HUES6 (cell line): ENCODE measurements around the gene LCAT.

Source experiments
- H3K27ac ChIP-seq: 2 replicates; pipeline ENCODE4 v1.7.0; 2013; ENCODE audit warnings: low read depth, mild to moderate bottlenecking, low read length, inconsistent platforms
- H3K27me3 ChIP-seq: 2 replicates; pipeline ENCODE4 v1.6.1; 2013; ENCODE audit warnings: low read length; ENCODE audit not compliant: control insufficient read depth, insufficient read depth
- H3K36me3 ChIP-seq: 2 replicates; pipeline ENCODE4 v1.6.1; 2013; ENCODE audit warnings: low read length; ENCODE audit not compliant: control insufficient read depth, insufficient read depth
- H3K4me1 ChIP-seq: 2 replicates; pipeline ENCODE4 v1.6.1; 2013; ENCODE audit warnings: low read length; ENCODE audit not compliant: control insufficient read depth, insufficient read depth
- H3K4me3 ChIP-seq: 2 replicates; pipeline ENCODE4 v1.5.1; 2013; ENCODE audit warnings: low read depth, low read length
- H3K9ac ChIP-seq: one replicate; pipeline ENCODE4 v1.6.1; 2013; ENCODE audit warnings: mild to moderate bottlenecking, low read length
- H3K9me3 ChIP-seq: 2 replicates; pipeline ENCODE4 v1.6.1; 2013; ENCODE audit warnings: low read depth, low read length; ENCODE audit not compliant: control insufficient read depth, insufficient read depth

Gene LCAT

GRCh38 chr16:67943619-67944504 is at the start of gene LCAT:
Gene LCAT (minus strand): TSS chr16:67944120. CDS start chr16:67944101, 19 bp downstream.
- no peak within 1 kb of the TSS for H3K27ac ChIP-seq
- H3K36me3 ChIP-seq, result peaks cover 83% of the 10 kb centered on the region

GRCh38 chr16:67993207-67994039 is 49.5 kb upstream of the LCAT start:
- Histone ChIP-seq H3K4me1 (0 out of 2 replicates have a peak, but pooled peaks cover 3% of the 10 kb centered on the region), H3K27ac (no peak overlapping the region), H3K4me3 (no peak overlapping the region), H3K9me3 (no peaks in the 10 kb centered on the region), H3K36me3 (no peaks in the 10 kb centered on the region), H3K27me3 (peaks cover 11% of the 10 kb centered on the region), H3K9ac (no peak overlapping the region)

More at GRCh38 chr16:67943619-67944504, at the start of gene LCAT:
- Histone ChIP-seq H3K9ac (no peak within 1 kb of the TSS), H3K27me3 (no peaks in the 10 kb centered on the region), H3K4me3 (no peak within 1 kb of the TSS), H3K4me1 (no peaks in the 10 kb centered on the region), H3K9me3 (no peaks in the 10 kb centered on the region)

DNA sequence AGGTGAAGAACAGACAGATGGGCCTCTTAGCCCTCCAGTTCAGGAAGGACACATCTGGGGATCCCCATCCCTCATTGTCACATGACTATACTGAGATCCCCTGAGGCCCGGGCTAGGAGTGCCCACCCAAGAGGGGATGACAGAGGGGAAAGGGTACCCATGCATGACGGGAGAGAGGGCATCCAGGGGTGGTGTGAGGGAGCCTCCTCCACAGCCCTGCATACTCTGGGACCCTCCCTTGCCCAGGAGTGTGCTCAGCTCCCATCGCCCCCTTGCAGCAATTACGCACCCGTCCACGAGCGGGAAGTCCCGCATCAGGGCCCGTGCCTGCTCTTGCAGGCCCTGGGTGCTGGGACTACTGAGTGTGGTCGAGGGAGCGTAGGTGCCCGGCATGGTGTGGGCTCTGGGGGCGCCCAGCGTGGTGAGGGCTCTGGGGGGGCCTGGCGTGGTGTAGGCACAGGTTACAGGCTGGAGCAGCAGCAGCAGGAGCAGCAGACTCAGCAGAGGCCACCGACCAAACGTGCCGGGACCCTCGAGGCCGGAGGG is 48.8 kb upstream of the LCAT start:
- Histone ChIP-seq H3K4me3 (no peak overlapping the region), H3K4me1 (0 out of 2 replicates have a peak, but pooled peaks cover 3% of the 10 kb centered on the region), H3K9ac (no peak overlapping the region), H3K36me3 (no peaks in the 10 kb centered on the region), H3K9me3 (no peaks in the 10 kb centered on the region), H3K27me3 (peaks cover 11% of the 10 kb centered on the region), H3K27ac (no peak overlapping the region)

GRCh38 chr16:67990018-67990386 is 46.1 kb upstream of the LCAT start:
- no peaks in the 10 kb centered on the region for H3K9me3 ChIP-seq
- 0 out of 2 replicates have a peak, but pooled peaks cover 3% of the 10 kb centered on the region for H3K4me1 ChIP-seq
- no peak overlapping the region for H3K9ac ChIP-seq
- H3K36me3 ChIP-seq, result no peaks in the 10 kb centered on the region
- no peak overlapping the region for H3K27ac ChIP-seq
- peaks cover 11% of the 10 kb centered on the region for H3K27me3 ChIP-seq
- H3K4me3 ChIP-seq, result no peak overlapping the region

GRCh38 chr16:67989322-67990017 is 45.5 kb upstream of the LCAT start:
- Histone ChIP-seq H3K9ac (no peak overlapping the region), H3K4me3 (no peak overlapping the region), H3K27me3 (peaks cover 11% of the 10 kb centered on the region), H3K36me3 (no peaks in the 10 kb centered on the region), H3K27ac (no peak overlapping the region), H3K9me3 (no peaks in the 10 kb centered on the region), H3K4me1 (0 out of 2 replicates have a peak, but pooled peaks cover 3% of the 10 kb centered on the region)

DNA sequence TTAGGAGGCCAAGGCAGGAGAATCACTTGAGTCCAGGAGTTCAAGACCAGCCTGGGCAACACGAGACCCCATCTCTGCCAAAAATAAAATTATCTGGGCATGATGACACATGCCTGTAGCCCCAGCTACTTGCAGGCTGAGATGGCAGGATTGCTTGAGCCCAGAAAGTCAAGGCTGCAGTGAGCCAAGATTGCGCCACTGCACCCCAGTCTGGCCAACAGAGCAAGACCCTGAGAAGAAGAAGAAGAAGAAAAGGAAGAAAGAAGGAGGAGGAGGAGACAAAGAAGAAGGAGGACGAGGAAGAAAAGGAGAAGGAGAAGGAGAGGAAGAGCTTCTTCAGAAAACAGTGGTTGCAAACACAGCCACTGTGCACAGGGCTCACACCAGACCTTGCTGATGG is 44.8 kb upstream of the LCAT start:
- no peak overlapping the region for H3K4me3 ChIP-seq
- no peaks in the 10 kb centered on the region for H3K9me3 ChIP-seq
- no peak overlapping the region for H3K27ac ChIP-seq
- no peaks in the 10 kb centered on the region for H3K36me3 ChIP-seq
- H3K4me1 ChIP-seq, result peaks cover 3% of the 10 kb centered on the region; the same call in 1 of the 2 replicates
- peaks cover 11% of the 10 kb centered on the region for H3K27me3 ChIP-seq
- no peak overlapping the region for H3K9ac ChIP-seq

DNA sequence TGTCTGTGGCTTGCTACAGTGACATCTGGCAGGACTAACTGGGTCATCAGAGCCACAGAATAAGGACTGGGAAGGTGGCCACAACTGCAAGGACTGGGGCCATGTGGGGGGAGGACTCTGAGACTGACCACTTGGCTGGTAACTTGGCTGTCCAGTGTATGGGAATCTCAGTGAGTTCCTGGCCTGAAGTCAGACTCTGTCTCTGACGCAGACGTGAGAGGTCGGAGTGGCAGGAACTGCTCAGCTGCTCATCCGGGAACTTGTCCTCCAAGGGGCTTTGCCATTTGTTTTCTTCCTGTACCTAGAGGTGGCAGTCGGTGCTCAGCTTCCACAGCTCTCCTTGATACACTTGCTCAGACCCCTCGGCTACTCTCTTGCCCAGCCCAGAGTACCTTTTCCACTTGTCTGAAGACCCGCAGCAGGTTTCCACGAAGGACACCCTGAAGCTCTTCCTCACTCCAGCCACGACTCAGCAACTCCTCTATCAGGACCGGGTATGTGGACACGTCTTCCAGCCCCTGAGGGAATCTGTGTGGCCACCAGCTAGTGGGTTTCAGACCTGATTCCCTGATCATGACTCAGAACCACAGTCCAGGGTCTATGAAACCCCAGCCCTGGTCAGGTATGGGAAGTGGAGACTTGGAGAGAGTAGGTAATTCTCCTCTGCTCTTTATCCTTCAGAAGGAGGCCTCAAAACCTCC is 43.7 kb upstream of the LCAT start:
- Histone ChIP-seq H3K9ac (no peak overlapping the region), H3K4me1 (peaks cover 5% of the 10 kb centered on the region; the same call in 1 of the 2 replicates), H3K27me3 (peaks cover 6% of the 10 kb centered on the region), H3K9me3 (no peaks in the 10 kb centered on the region), H3K27ac (no peak overlapping the region), H3K36me3 (no peaks in the 10 kb centered on the region), H3K4me3 (no peak overlapping the region)

DNA sequence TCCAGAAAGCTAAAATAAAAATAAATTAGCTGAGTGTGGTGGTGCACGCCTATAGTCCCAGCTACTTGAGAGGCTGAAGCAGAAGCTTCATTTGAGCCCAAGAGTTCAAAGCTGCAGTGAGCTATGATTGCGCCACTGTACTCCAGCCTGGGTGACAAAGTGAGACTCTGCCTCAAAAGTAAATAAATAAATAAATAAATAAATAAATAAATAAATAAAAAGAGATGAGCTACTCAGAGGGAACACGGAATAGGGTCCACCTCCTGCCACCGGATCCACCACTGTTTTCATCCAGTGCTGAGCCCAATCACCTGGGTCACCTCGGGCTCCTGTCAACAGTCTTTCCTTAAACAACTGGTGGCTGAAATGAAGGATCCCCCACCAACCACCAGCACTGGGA is 43.0 kb upstream of the LCAT start:
- H3K9ac ChIP-seq, result no peak overlapping the region
- H3K36me3 ChIP-seq, result no peaks in the 10 kb centered on the region
- no peak overlapping the region for H3K27ac ChIP-seq
- no peak overlapping the region for H3K4me3 ChIP-seq
- peaks cover 5% of the 10 kb centered on the region; the same call in 1 of the 2 replicates for H3K4me1 ChIP-seq
- H3K27me3 ChIP-seq, result no peaks in the 10 kb centered on the region
- H3K9me3 ChIP-seq, result no peaks in the 10 kb centered on the region

DNA sequence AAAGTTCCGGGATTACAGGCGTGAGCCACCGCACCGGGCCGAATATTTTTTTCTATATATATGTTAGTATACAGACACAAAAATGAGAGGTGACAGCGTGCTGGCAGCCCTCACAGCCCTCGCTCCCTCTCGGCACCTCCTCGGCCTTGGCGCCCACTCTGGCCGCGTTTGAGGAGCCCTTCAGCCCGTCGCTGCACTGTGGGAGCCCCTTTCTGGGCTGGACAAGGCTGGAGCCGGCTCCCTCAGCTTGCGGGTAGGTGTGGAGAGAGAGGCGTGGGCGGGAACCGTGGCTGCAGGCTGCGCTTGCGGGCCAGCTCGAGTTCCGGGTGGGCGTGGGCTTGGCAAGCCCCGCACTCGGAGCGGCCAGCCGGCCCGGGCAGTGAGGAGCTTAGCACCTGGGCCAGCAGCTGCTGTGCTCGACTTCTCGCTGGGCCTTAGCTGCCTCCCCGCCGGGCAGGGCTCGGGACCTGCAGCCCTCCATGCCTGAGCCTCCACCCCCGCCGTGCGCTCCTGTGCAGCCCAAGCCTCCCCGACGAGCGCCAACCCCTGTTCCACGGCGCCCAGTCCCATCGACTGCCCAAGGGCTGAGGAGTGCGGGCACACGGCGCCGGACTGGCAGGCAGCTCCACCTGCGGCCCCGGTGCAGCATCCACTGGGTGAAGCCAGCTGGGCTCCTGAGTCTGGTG is 38.2 kb upstream of the LCAT start:
- Histone ChIP-seq H3K27me3 (peaks cover under 1% of the 10 kb centered on the region; the same call in 1 of the 2 replicates), H3K9ac (no peak overlapping the region), H3K9me3 (no peaks in the 10 kb centered on the region), H3K27ac (no peak overlapping the region), H3K4me3 (no peak overlapping the region), H3K4me1 (peaks cover 5% of the 10 kb centered on the region; the same call in 1 of the 2 replicates), H3K36me3 (no peaks in the 10 kb centered on the region)
